ENCODE results near the gene DBNDD1. TPM values are rescaled to one million over a fixed set of nuclear protein-coding genes. Genes with fewer than 3 reads are reported as not detected.

DBNDD1 gene
- total and polyA plus RNA-seq, 2 donors (not counting 3 experiments of a cell fraction or from before 2014, with no cell fraction given), result 28.2 to 45.7 TPM

- Histone ChIP-seq H3K4me1 (ENCODE audit: control insufficient read depth, extremely low read depth, insufficient read depth, low read length) (no peaks in the 10 kb centered on the region), H3K27ac (ENCODE audit: insufficient read depth, low read depth, low read length) (no peak overlapping the region), H3K9me1 (replicated peaks; ENCODE audit: control insufficient read depth, extremely low read depth, insufficient read depth, low read length) (no peaks in the 10 kb centered on the region), H3K79me2 (ENCODE audit: control insufficient read depth, insufficient read depth, low read length) (no peaks in the 10 kb centered on the region), H3K9me3 (replicated peaks; ENCODE audit: control insufficient read depth, insufficient read depth, low read length) (no peaks in the 10 kb centered on the region), H4K20me1 (replicated peaks; ENCODE audit: control insufficient read depth, extremely low read depth, insufficient read depth, low read length) (no peaks in the 10 kb centered on the region), H3K4me3 (replicated peaks in 1 of 3; ENCODE audit: insufficient read depth in 1 of 3, low read depth in 1 of 3, low read length in 3 of 3) (no peak overlapping the region), H3K36me3 (ENCODE audit: control insufficient read depth in 2 of 2, extremely low read depth in 1 of 2, insufficient read depth in 2 of 2, low read length in 2 of 2) (no peaks in the 10 kb centered on the region), H3K9ac (replicated peaks; ENCODE audit: extremely low read depth, insufficient read depth, low read length) (no peak overlapping the region), H3K27me3 (ENCODE audit: control insufficient read depth in 2 of 2, insufficient read depth in 2 of 2, low read length in 2 of 2) (no peaks in the 10 kb centered on the region), H2AFZ (ENCODE audit: low read depth, low read length) (no peak overlapping the region), H3K4me2 (ENCODE audit: insufficient read depth, low read length) (no peak overlapping the region)
- CTCF ChIA-PET, result no interaction called here
- no peak for FAIRE-seq
- no peak for DNase-seq (ENCODE audit: low read depth, low spot score)
- no TSS peak for BruUV-seq (replicated peaks)
- dilution Hi-C loops (cut with MboI; ENCODE audit: extremely low pct_ligation_motif_present, low sequenced_read_pairs), result no loop called here
- POLR2A ChIA-PET, result no interaction called here
- intact Hi-C loops (cut with micrococcal nuclease), result no loop called here
- TF ChIP-seq, protein P1, sequence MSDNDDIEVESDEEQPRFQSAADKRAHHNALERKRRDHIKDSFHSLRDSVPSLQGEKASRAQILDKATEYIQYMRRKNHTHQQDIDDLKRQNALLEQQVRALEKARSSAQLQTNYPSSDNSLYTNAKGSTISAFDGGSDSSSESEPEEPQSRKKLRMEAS (IDR thresholded peaks at IDR 0.05; ENCODE audit: insufficient read depth, insufficient read length), result no peak
- no peak for TF ChIP-seq EZH2 (IDR thresholded peaks at IDR 0.05; ENCODE audit: borderline replicate concordance, low read depth, low read length, severe bottlenecking)
- TF ChIP-seq GATA2 (IDR thresholded peaks at IDR 0.05; ENCODE audit: insufficient read depth, insufficient read length, low read depth, low read length), result no peak
These were observed 14.7 kb downstream of the DBNDD1 start for GRCh38 chr16:90004577-90004976.

DNA sequence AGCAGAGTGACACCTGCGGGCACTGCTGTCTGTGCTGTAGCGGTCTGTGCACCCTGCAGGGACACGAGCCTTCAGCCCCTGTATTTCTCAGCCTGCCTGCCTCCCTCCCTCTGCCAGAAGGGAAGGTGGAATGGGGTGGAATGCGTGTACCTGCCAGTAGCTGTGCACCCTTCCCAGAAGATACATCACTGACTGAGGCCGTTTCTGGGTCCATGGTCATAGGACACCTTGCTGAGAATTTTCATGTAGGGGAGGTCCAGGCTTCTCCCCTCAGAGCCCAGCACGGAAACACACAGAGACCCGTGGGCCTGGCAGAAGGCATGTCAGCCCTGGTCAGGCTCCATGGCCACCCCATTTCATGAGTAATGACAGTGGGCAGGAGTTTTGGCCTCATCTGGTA is 16.5 kb downstream of the DBNDD1 start:
- Histone ChIP-seq H3K4me2 (ENCODE audit: insufficient read depth, low read length) (no peak overlapping the region), H3K9me1 (replicated peaks; ENCODE audit: control insufficient read depth, extremely low read depth, insufficient read depth, low read length) (no peaks in the 10 kb centered on the region), H3K4me3 (replicated peaks in 1 of 3; ENCODE audit: insufficient read depth in 1 of 3, low read depth in 1 of 3, low read length in 3 of 3) (no peak overlapping the region), H3K9me3 (replicated peaks; ENCODE audit: control insufficient read depth, insufficient read depth, low read length) (no peaks in the 10 kb centered on the region), H3K9ac (replicated peaks; ENCODE audit: extremely low read depth, insufficient read depth, low read length) (no peak overlapping the region), H3K36me3 (ENCODE audit: control insufficient read depth in 2 of 2, extremely low read depth in 1 of 2, insufficient read depth in 2 of 2, low read length in 2 of 2) (peaks cover 0 to 2% of the 10 kb centered on the region in 2 experiments), H3K27ac (ENCODE audit: insufficient read depth, low read depth, low read length) (no peak overlapping the region), H3K27me3 (ENCODE audit: control insufficient read depth in 2 of 2, insufficient read depth in 2 of 2, low read length in 2 of 2) (no peaks in the 10 kb centered on the region), H3K79me2 (ENCODE audit: control insufficient read depth, insufficient read depth, low read length) (no peaks in the 10 kb centered on the region), H2AFZ (ENCODE audit: low read depth, low read length) (no peak overlapping the region), H3K4me1 (ENCODE audit: control insufficient read depth, extremely low read depth, insufficient read depth, low read length) (no peaks in the 10 kb centered on the region), H4K20me1 (replicated peaks; ENCODE audit: control insufficient read depth, extremely low read depth, insufficient read depth, low read length) (no peaks in the 10 kb centered on the region)
- FAIRE-seq (no peak), DNase-seq (ENCODE audit: low read depth, low spot score) (no peak)
- no TSS peak for BruUV-seq (replicated peaks)
- TF ChIP-seq POLR2AphosphoS5 (IDR thresholded peaks at IDR 0.05; ENCODE audit: insufficient read depth, low read depth, low read length), result no peak
- TF ChIP-seq, protein P2, sequence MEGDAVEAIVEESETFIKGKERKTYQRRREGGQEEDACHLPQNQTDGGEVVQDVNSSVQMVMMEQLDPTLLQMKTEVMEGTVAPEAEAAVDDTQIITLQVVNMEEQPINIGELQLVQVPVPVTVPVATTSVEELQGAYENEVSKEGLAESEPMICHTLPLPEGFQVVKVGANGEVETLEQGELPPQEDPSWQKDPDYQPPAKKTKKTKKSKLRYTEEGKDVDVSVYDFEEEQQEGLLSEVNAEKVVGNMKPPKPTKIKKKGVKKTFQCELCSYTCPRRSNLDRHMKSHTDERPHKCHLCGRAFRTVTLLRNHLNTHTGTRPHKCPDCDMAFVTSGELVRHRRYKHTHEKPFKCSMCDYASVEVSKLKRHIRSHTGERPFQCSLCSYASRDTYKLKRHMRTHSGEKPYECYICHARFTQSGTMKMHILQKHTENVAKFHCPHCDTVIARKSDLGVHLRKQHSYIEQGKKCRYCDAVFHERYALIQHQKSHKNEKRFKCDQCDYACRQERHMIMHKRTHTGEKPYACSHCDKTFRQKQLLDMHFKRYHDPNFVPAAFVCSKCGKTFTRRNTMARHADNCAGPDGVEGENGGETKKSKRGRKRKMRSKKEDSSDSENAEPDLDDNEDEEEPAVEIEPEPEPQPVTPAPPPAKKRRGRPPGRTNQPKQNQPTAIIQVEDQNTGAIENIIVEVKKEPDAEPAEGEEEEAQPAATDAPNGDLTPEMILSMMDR (IDR thresholded peaks at IDR 0.05; ENCODE audit: extremely low read depth in 1 of 2, insufficient read depth in 1 of 2, low read depth in 1 of 2, low read length in 2 of 2), result no peak
- TF ChIP-seq JUN (IDR thresholded peaks at IDR 0.05; ENCODE audit: borderline replicate concordance, insufficient read depth, insufficient read length, low read depth), result no peak
- no peak for TF ChIP-seq GATA2 (IDR thresholded peaks at IDR 0.05; ENCODE audit: insufficient read depth, insufficient read length, low read depth, low read length)
- no peak for TF ChIP-seq EZH2 (IDR thresholded peaks at IDR 0.05; ENCODE audit: borderline replicate concordance, low read depth, low read length, severe bottlenecking)
- no peak for TF ChIP-seq MYC (IDR thresholded peaks at IDR 0.05; ENCODE audit: low read depth, low read length)
- TF ChIP-seq, protein P1 (IDR thresholded peaks at IDR 0.05; ENCODE audit: insufficient read depth, insufficient read length), result no peak
- TF ChIP-seq FOS (IDR thresholded peaks at IDR 0.05; ENCODE audit: borderline replicate concordance, insufficient read depth, low read length), result no peak
- TF ChIP-seq POLR2A (IDR thresholded peaks at IDR 0.05; ENCODE audit: low read depth, low read length), result no peak
- intact Hi-C loops (cut with micrococcal nuclease), result no loop called here
- dilution Hi-C loops (cut with MboI; ENCODE audit: extremely low pct_ligation_motif_present, low sequenced_read_pairs), result no loop called here
- POLR2A ChIA-PET, result no interaction called here
- CTCF ChIA-PET, result no interaction called here
